Measurements from ENCODE around the gene MFSD1.

MFSD1 gene

DNA sequence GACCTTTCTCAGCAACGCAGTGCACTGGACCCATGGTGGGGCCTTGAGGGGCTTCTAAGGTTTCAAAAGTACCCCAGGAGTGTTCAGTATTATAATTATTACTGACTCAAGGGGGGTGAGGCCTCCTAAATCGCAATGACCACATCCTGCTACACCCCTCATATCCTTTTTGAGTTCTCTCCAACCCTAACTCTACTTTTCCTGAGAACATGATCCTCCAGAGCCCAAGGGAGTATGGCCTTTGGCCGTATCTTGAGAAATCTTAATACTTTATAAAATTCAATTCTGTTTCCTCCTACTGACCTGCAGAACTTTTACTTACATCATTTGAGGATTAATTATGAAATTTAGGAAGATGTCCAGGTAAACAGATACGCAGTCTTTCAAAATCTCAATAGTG is 39.2 kb upstream of the MFSD1 start:
- H4K20me1 ChIP-seq (ENCODE audit: insufficient read depth, low read length), result no peaks in the 10 kb centered on the region
- H3K9me3 ChIP-seq (ENCODE audit: insufficient read depth, low read length), result no peaks in the 10 kb centered on the region
- no peaks in the 10 kb centered on the region for H3K27me3 ChIP-seq (ENCODE audit: low read depth, low read length)
- no peak overlapping the region for H3K4me2 ChIP-seq (ENCODE audit: low read length)
- no peak overlapping the region for H3K4me3 ChIP-seq (ENCODE audit: low read length)
- H3K9ac ChIP-seq (ENCODE audit: low read length), result no peak overlapping the region
- no peak overlapping the region for H2AFZ ChIP-seq (ENCODE audit: low read depth, low read length)
- no peaks in the 10 kb centered on the region for H3K79me2 ChIP-seq (ENCODE audit: low read length)
- TF ChIP-seq, protein P1, sequence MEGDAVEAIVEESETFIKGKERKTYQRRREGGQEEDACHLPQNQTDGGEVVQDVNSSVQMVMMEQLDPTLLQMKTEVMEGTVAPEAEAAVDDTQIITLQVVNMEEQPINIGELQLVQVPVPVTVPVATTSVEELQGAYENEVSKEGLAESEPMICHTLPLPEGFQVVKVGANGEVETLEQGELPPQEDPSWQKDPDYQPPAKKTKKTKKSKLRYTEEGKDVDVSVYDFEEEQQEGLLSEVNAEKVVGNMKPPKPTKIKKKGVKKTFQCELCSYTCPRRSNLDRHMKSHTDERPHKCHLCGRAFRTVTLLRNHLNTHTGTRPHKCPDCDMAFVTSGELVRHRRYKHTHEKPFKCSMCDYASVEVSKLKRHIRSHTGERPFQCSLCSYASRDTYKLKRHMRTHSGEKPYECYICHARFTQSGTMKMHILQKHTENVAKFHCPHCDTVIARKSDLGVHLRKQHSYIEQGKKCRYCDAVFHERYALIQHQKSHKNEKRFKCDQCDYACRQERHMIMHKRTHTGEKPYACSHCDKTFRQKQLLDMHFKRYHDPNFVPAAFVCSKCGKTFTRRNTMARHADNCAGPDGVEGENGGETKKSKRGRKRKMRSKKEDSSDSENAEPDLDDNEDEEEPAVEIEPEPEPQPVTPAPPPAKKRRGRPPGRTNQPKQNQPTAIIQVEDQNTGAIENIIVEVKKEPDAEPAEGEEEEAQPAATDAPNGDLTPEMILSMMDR (IDR thresholded peaks at IDR 0.05; ENCODE audit: low read depth, low read length), result no peak
- no peak for TF ChIP-seq EZH2phosphoT487 (IDR thresholded peaks at IDR 0.05; ENCODE audit: low read depth)
- H3K27ac ChIP-seq (ENCODE audit: low read length), result no peak overlapping the region
- no peaks in the 10 kb centered on the region for H3K36me3 ChIP-seq (replicated peaks; ENCODE audit: low read depth, low read length)
- no peaks in the 10 kb centered on the region for H3K4me1 ChIP-seq (ENCODE audit: low read length)

DNA sequence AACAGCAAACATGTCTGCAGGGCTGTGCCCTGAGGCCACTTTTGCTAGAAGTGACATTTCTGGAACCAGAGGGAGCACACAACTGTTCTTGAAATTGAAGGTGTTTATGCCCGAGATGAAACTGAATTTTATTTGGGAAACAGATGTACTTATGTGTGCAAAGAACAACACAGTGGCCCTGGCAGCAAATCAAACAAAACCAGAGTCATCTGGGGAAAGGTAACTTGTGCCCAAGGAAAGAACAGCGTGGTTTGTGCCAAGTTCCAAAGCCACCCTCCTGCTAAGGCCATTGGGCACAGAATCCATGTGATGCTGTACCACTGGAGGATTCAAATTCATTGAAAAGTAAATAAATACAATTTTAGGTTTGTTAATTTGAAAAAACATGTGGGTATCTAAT is 38.4 kb upstream of the MFSD1 start:
- Histone ChIP-seq H3K27me3 (ENCODE audit: low read depth, low read length) (no peaks in the 10 kb centered on the region), H4K20me1 (ENCODE audit: insufficient read depth, low read length) (no peaks in the 10 kb centered on the region), H3K9ac (ENCODE audit: low read length) (no peak overlapping the region), H3K9me3 (ENCODE audit: insufficient read depth, low read length) (no peaks in the 10 kb centered on the region), H3K4me3 (ENCODE audit: low read length) (no peak overlapping the region), H3K4me1 (ENCODE audit: low read length) (no peaks in the 10 kb centered on the region), H3K4me2 (ENCODE audit: low read length) (no peak overlapping the region), H2AFZ (ENCODE audit: low read depth, low read length) (no peak overlapping the region), H3K36me3 (replicated peaks; ENCODE audit: low read depth, low read length) (no peaks in the 10 kb centered on the region), H3K79me2 (ENCODE audit: low read length) (no peaks in the 10 kb centered on the region), H3K27ac (ENCODE audit: low read length) (no peak overlapping the region)
- TF ChIP-seq, protein P1 (IDR thresholded peaks at IDR 0.05; ENCODE audit: low read depth, low read length), result no peak
- no peak for TF ChIP-seq EZH2phosphoT487 (IDR thresholded peaks at IDR 0.05; ENCODE audit: low read depth)

DNA sequence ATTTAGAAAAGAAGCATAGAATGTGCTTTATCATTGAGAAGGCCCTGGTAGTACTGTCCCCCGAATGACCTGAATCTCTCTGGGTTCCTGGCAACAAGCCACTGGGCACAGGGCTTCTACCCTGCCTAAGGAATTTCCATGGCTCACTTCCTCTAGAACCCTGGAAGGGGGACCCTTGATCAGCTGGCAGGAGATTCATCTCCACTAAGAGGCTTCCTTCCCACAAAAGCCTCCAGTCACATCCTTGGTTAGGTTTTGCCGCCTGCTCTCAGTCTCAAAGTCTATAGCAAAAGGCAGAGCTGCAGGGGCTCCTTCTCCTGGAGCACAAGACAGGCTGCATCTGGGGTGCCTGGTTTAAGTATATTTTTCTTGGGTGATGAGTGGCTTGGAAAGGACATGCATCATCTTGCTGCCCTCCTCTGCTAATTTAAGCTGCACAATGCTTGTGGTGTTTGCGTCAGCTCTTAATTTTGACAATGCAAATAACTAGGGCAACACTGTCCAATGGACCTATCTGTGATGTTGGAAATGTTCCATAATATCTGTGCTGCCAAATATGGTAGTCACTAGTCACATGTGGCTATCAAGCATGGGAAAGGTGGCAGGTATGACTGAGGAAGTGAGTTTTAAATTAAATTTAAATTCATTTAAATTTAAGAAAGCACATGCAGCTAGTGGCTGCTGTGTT is 36.2 kb upstream of the MFSD1 start:
- TF ChIP-seq, protein P1 (IDR thresholded peaks at IDR 0.05; ENCODE audit: low read depth, low read length), result no peak
- TF ChIP-seq EZH2phosphoT487 (IDR thresholded peaks at IDR 0.05; ENCODE audit: low read depth), result no peak

DNA sequence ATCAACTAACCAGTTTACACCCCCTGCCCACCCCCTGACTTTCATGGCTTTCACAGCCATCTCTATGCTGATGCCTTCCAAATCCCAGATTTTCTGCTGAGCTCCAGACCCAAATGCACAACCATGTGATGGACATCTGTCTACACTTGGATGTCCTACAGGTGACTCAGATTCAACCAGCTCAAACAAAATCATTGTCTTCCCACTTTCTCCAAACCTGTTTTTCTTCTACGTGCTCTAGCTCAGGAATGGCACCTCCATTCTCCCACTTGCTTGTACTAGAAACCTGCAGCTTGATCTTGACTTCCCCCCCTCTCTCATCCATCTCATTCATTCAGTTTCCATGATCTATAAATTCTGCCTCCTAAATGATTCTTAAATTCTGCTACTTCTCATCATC is 35.5 kb upstream of the MFSD1 start:
- no peak for TF ChIP-seq EZH2phosphoT487 (IDR thresholded peaks at IDR 0.05; ENCODE audit: low read depth)
- TF ChIP-seq, protein P1 (IDR thresholded peaks at IDR 0.05; ENCODE audit: low read depth, low read length), result no peak
- Histone ChIP-seq H3K27me3 (ENCODE audit: low read depth, low read length) (no peaks in the 10 kb centered on the region), H3K4me3 (ENCODE audit: low read length) (no peak overlapping the region), H3K4me1 (ENCODE audit: low read length) (no peaks in the 10 kb centered on the region), H3K9ac (ENCODE audit: low read length) (no peak overlapping the region), H3K4me2 (ENCODE audit: low read length) (no peak overlapping the region), H3K36me3 (replicated peaks; ENCODE audit: low read depth, low read length) (no peaks in the 10 kb centered on the region), H3K9me3 (ENCODE audit: insufficient read depth, low read length) (no peaks in the 10 kb centered on the region), H3K79me2 (ENCODE audit: low read length) (no peaks in the 10 kb centered on the region), H3K27ac (ENCODE audit: low read length) (no peak overlapping the region), H4K20me1 (ENCODE audit: insufficient read depth, low read length) (no peaks in the 10 kb centered on the region), H2AFZ (ENCODE audit: low read depth, low read length) (no peak overlapping the region)

More for the DNA sequence above, 36.2 kb upstream of the MFSD1 start:
- no peaks in the 10 kb centered on the region for H3K9me3 ChIP-seq (ENCODE audit: insufficient read depth, low read length)
- H3K27me3 ChIP-seq (ENCODE audit: low read depth, low read length), result no peaks in the 10 kb centered on the region
- no peaks in the 10 kb centered on the region for H3K4me1 ChIP-seq (ENCODE audit: low read length)
- H3K4me2 ChIP-seq (ENCODE audit: low read length), result no peak overlapping the region
- H3K4me3 ChIP-seq (ENCODE audit: low read length), result no peak overlapping the region
- no peak overlapping the region for H2AFZ ChIP-seq (ENCODE audit: low read depth, low read length)
- no peaks in the 10 kb centered on the region for H3K36me3 ChIP-seq (replicated peaks; ENCODE audit: low read depth, low read length)
- H3K79me2 ChIP-seq (ENCODE audit: low read length), result no peaks in the 10 kb centered on the region
- no peak overlapping the region for H3K27ac ChIP-seq (ENCODE audit: low read length)
- no peaks in the 10 kb centered on the region for H4K20me1 ChIP-seq (ENCODE audit: insufficient read depth, low read length)
- H3K9ac ChIP-seq (ENCODE audit: low read length), result no peak overlapping the region
